GM21381 (cell line): ENCODE data around the gene INAFM2.

Source experiments
- ATAC-seq: cut with Tn5 transposase; IDR thresholded peaks from one replicate; pipeline ENCODE4 v1.9.1; 2021; ENCODE audit warnings: mild to moderate bottlenecking, moderate library complexity; ENCODE audit not compliant: unreplicated experiment

INAFM2 gene

DNA sequence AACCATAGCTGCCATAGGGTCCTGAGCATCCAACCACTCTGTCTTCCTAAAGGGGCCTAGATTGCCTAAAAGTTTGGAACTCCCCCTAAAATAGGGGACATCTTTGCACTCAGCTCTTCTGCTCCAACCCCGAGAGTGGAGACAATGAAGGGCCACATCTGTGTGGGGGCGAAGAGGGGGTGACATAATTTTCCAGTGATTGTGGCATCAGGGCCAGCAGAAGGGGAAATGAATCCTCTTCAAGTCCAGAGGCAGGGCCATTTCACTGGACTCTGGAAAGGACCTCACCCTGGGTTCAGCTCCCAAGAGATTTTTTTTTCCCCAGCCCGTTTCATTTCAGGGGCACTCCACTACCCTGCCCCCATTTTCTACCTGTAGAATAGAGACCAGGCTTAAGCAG, 36.0 kb upstream of the INAFM2 start:
- ATAC-seq, result no peak

DNA sequence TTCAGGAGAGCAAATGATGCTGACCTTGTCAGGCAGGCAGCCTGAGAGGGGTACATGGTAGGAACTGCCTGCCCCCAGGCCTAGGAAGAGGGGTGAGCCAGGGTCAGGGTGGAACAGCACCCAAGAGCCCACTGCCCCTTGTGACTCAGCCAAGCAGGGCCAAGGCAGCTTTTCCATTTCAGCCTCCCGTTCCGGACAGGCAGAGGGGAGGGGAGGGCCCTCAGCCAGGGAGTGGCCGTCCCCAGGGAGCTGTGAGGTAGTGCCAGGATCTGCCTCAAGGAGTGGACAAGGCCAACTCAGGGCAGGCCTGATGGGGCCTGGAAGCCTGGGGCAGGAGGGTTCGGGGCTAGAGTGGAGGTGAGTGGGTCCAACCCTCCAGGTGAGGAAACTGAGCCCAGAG, 35.5 kb upstream of the INAFM2 start:
- ATAC-seq, result no peak

DNA sequence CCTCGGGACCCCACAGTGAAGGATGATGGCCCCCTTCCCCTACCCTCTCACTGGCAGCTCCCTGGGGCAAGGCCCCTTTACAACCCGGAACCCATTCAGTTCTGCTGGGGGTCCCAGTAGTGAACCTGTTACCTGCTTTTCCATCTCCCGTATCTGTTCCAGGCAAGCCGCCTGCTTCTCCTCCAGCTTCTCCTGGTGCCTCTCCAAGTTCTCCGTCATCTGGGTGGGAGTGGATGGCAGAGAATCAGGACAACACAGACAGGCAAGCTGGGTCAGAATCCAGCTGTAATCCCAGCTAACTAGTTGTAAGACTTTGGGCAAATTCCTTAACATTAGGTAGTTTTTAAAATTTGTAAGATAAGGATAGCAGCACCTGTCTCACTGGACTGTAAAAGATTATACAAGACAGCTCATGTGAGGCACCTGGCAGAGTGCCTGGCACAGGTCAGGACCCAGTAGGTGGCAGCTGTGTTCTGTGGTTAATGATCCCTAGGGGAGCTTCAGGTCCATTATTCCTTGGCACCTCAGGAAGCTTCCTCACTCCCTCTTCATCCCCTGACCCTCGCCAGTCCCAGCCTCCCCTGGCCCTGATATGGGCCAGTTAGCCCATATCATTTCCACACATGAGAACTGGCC, 34.2 kb upstream of the INAFM2 start:
- ATAC-seq, result no peak

DNA sequence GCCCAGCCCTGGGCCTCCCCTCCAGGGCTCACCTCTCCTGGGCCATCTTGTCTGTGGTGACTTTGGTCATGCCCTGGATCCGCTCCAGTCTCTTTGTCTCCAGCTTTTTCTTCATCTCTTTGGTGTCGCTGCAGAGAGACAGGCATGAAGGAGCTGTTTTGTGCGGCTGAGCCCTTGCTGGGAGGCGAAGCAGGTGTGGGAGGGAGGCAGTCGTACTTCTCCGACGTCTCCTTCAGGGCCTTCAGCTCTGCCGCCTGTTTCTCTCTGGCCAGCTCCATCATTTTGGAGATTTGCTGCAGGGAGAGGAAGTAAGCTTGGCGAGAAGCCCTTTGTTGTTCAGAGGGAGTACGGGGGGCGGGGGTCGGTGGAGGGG, 33.0 kb upstream of the INAFM2 start:
- no peak for ATAC-seq

DNA sequence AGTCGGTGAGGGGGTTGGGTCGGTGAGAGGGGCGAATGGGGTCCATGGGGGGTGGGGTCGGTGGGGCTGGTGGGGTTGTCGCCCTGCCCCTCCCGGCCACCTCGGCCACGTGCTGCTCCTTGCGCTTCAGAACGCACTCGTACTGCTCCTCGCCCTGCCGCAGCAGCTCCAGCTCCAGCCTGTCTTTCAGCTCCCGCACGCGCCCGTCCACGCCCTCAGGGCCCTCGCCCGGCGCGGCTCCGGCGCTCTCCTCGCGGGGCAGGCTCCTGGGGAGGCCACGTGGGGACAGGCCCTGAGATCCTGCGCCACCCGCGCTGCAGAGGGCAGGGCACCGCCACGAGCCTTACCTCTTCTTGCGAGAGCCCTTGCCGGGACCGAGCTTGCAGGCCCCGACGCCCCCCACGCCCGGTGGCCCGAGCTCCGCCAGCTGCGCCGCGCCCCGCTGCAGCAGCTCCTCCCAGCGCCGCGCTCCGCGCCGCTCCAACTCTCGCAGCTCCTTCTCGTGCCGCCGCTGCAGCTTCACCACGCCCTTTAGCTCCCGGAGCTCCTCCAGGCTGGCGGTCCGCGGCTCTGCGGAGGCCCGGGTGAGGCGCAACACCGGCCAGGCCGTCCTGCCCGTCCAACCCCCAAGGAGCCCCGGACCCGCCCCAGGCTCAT, 32.4 kb upstream of the INAFM2 start:
- ATAC-seq, result no peak

DNA sequence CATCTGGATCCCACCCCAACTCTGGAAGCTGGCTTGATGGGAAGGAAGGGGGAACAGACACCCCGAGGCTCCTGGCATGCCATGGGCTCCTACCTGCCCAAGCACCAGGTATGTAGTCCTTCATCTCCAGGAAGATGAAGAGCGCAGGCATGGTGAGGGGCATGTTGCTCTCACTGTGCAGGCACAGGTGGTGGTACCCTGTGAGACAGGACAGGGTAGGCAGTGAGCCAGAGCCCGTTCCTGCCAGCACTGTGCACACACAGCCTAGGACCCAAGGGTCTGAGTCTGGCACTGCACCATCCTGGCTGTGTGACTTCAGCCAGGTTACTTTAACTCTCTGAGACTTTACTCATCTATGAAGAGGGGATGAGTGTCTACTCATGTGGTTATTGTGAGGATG, 31.2 kb upstream of the INAFM2 start:
- no peak for ATAC-seq

DNA sequence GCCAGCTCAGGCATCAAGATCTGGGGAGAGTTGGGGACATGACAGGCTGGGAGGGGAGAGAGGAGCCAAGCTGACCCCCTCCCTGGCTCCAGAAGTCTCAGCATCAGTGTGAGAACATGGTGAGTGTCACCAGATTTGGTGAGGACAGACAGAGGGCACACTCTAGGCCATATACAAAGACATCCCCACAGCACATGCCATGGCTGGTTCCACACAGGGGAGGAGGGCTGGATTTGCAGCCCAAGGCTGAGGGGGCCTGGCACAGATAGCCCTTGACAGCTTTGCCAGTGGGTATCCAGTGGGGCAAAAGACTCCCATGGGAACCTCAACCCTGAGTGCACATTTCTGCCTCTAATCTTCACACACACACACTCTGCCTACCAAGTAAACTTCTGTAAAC, 30.5 kb upstream of the INAFM2 start:
- no peak for ATAC-seq

DNA sequence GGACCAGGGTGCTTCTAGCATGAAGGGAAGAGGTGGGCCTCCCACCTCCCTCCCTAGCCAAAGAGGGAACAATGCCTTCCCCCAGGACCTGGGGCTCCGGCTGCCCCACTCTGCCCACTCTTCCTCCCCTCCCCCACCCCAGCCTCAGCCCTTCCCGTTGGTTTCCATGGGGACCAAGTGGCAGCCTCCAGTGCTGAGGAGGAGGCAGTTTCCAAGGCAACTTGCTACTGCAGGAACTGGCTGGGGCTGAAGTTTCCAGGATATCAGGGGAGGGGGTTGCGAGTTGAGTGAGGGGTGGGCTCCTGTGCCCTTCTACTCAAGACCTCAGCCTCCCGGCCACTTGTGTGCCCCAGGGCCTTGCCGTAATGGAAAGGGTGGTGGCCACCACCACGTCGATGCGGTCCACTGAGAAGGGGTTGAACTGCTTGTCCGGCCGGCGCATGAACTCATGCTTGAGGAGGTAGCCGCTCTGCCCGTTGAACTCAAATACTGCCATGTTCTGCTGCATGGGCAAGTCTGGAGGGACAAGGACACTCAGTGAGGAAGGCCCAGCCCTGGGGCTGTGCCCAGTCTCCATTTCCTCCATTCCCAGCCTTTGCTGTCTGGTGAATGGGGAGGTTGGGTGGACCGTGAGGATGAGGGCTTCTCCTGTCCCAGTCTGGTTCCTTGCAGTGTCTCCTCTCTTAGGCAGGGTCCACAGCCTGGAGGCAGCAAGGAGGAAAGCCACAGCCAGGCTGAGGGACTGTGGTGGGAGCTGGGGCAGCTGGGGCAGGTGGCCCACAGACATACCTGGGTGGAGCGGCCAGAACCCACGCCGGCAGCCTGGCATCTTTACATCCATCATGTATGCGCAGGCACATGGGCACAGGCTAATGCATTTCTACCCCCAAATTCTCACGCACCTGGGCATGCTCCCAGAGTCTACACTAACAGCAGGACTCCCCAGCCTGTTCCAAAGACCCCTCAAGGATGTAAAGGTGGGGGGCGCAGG, 29.3 kb upstream of the INAFM2 start:
- no peak for ATAC-seq

DNA sequence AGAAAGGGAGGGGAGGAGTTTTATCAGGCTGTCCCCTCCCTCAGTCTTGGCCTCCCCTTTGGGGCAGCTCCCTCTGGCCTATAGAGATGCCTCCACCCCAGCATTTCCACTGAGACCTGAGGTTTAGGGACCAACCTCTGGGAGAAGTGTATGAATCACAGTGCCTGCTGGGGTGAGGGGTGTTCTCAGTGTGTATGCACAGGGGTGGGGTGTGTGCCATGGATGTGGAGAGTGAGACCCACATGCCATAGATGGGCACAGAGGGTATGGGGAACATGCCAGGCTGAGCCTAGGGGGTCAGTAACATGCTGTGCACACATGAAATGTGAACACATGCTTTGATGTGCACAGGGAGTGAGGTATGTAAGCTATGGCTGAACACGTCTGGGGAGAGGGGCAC, 28.2 kb upstream of the INAFM2 start:
- no peak for ATAC-seq

DNA sequence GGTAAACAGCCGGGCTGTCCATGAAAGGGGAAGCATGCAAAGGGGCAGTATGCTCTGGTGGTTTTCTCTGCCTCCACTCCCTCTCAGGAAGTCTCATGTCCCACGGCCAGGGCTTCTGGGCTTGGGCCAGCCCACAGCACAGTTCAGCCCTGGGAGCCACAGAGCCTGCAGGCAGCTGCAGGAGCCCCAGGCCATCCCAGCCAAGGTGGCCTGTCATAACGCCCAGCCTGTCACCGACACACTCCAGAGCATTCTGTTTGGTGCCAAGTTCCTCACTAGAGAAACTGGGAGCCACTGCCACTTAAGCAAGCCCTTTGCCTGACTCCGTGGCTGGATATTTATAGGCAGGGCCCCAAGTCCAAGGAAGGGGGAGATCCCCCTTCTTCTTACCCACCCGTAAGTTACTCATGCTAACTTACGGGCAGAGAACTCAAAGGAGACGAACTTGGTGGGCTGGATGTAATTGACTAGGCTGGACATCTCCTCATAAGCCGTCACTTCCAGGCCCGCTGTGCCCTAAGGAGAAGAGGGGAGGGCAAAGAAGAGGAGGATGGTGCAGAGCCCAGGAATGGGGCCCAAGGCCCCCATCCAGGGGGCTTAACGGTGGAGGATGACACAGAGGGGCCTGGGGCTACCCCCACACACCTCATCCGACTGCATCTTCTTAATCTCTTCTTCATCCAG, 27.5 kb upstream of the INAFM2 start:
- no peak for ATAC-seq

DNA sequence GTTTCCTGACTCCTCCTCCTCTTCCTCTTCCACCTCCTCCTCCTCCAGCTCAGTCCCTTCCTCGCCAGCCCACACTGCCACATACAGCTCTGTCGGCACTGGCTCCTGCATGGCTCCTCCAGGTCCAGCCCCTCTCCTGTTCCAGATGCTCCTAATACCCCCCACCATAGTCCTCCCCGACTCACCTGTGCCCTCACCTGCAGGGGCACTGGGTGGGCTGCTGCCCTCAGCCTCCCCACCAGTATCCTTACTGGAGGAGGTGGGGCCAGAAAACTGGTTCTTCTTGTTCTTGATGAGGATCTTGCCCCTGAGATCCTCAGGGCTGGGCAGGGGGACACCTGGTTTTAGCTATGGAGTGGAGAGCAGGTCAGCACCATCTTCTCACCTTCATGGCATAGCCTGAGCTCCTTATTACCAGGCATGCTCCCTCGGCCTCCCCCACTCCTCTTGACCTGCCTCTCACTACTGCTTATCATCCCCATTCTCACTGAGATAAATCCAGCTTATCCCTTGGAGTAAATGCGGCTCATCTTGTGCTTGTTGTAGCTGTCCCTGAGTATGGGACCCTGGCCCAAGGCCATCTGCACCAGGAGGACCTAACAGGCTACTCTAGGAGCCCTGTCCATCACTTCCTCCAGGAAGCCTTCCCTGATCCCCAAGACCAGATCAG, 26.8 kb upstream of the INAFM2 start:
- no peak for ATAC-seq

DNA sequence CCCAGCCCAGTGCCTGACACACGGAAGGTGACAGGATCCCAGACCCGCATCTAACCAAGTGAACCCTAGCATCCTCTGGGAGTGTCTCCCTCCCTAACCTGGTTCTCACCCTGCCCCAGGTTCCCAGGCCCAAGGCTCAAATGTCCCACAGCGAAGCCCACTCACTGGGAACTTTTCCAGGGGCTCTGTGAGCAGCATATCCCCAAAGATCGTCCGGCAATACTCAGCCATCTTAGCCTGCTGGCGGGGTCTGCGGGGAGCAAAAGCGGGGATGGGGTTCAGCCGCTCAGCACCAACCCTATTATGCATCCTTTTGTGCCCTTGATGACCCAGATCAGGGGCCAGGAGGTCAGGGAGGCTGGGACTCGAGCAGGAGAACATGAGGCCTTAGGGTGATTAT, 26.1 kb upstream of the INAFM2 start:
- no peak for ATAC-seq

DNA sequence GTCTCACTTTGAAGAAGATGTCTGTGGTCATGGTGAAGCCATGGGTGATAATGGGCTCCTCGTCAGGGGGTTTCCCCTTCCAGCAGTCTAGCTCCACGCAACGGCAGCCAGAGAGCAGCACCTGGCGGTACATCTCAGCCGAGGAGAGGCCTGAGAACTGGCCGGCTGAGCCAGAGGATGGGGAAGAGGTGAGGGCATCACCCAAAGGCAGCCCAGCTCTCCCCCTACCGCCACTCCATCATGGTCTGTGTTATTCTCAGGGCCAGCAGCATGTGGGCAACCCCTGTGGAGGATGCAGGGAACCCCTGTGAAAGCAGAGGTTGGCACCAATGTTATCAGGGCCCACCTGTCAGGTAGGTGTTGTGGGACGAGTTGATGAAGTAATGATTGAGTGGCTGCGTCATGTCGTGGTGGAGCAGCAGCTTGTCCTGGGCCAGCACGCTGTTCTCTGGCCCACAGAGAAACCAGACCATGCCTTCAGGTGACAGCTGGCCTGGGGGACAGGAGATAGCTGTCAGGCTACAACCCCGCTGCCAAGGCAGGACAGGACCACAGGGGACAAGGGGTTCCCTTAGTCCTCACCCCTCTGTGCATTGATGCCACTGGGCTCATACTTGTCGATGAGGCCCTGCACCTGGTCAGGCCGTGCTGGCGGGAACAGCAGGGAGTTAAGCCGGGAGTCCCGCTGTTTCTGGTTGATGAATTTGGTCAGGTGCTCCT, 25.1 kb upstream of the INAFM2 start:
- no peak for ATAC-seq

DNA sequence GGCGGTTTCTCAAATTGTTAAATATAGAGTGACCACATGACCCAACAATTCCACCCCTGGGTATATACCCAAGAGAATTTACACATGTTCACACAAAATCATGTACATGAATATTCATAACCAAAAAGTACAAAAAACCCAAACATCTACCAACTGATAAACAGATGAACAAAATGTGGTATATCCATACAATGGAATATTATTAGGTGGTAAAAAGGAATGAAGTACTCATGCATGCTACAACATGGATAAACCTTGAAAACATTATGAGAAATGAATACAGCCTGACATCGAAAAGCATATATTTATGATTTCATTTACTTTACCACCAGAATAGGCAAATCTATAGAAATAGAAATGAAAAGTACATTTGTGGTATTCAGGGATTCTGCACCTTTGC, 23.1 kb upstream of the INAFM2 start:
- no peak for ATAC-seq

DNA sequence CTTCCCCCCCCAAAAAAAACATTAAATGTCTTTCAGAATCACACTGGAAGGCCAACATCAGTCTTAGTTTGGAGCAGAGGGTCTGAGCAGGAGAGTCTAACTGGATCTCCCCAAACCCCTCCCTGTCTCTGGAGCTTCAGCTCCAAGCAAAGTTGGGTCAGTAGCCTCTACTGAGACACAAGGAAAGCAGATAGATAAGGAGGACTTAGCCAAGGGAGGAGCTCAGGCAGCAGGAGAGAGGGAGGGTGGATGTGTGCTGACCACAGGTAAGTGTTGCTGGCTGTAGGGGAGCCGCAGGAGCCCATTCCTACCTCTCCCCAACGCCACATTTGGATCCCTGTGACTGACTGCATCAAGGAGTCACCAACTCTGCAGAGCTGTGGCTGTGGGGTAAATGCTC, 22.7 kb upstream of the INAFM2 start:
- ATAC-seq, result no peak

DNA sequence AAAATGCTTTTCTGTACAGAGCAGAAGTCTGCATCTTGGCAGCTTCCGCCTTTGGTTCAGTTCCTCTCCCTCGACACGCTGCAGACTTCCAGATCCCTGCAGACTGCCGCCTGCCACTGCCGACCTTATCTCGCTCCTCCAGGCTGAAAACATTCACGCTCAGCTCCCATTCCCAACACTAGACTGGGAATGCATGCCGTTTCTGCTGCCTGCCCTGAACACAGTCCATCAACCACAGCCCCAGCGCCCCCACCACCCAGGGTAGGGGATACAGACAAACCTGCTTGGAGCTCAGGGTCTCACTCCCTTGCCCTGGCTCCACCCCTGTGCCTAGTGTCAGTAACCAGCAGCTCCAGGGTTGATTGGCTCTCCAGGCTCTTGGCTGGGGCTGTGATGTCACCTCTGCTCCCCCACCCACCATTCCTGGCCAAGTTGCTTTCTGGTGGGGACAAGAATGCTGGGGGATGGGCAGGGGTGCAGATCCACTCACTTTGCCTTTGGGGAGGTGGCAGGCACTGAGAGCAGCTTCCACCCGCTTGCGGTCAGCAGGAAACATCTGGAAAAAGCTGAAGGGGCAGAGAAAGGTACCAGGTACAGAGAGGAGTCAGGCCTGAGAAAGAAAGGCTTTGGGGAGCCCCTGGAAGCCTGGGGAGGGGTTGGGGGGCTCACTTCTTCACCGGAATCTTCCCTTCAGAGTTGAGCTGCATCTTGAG, 21.9 kb upstream of the INAFM2 start:
- no peak for ATAC-seq

DNA sequence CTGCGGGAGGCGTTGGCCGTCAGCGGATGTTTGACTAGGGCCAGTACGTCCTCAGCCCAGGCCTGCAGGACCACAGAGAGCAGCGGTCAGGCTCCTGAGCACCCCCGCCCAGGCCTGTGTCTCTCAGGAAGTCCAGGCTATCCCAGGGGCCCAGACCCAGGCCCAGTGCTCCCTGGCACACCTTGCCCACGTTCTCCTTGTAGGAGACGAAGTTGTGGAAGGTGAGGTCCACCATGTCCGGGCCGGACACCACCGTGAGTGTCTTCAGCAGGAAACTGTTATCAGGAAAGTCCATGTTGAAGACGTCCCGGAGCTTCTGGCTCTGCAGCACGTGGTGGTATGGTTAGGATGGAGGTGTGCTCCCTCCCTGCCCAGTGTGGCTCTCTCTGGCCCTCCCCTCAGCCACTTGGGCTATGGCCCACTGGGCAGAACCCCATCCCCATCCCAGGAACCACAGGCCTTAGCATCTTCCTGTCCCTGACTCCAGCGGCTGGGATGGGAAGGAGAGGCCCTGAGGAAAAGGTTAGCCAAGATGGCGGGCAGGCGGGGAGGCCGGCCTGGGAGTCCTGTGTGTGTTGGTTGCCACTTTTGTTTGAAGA, 21.1 kb upstream of the INAFM2 start:
- no peak for ATAC-seq

DNA sequence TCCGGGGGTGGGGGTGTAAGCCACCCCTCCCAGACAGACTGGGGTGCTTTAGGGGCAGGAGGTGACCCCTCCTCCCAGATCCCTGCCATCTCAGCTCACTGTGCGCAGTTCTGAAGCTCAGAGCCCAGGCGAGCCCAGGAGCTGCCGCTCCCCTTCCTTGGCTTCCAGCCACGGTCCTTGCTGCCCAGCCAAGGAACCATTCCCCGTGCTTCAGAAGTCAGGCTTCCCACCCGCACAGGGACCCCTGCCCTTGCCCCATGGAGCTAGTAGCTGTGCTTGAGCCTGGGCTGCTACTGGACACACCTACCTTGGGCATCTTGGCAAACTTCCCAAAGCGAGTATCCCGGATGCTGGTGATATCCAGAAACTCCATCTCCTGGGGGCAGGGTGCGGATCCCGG, 20.5 kb upstream of the INAFM2 start:
- no peak for ATAC-seq

DNA sequence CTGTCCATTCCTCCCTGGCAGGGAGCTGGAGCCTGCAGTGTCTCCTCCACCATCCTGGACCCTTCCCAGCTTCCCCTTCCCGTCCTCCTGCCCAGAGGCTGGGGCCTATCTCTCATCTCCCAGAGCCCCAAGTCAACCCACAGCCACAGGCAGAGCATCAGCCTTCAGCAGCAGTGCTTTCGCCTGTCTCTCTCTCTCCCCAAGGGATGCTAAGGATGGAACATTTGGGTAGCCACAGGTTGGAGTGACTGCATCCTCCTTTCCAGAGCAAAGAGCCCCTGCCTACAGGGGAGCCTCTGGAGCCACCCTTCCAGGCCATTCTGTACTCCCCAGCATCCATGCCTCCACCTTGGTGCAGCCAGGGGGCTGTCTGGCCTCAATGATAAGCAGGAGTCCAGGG, 19.9 kb upstream of the INAFM2 start:
- ATAC-seq, result no peak
